ENCODE measurements around the gene GGCX. TPM values are rescaled to one million over a fixed set of nuclear protein-coding genes. Genes with fewer than 3 reads are reported as not detected.

Gene GGCX
- total and polyA plus RNA-seq, 9 of the 15 experiments (the other 6 are each of a cell fraction or from before 2014, with no cell fraction given) = 14.4 to 47.1 (median 28.1) TPM

DNA sequence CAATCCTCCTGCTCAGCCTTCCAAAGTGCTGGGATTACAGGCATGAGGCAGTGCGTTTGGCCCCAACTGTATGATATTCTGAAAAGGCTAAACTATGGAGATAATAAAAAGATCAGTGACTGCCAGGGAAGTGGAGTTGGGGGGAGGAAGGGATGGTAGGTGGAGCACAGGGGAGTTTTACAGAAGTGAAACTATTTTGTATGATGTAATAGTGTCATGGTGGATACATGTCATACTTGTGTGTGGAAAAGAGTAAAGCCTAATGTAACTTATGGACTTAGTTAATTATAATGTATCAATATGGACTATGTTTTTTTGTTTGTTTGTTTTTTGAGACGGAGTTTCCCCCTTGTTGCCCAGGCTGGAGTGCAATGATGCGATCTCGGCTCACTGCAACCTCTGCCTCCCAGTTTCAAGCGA, 2.9 kb upstream of the GGCX start (continued):
- TF ChIP-seq ZNF717 (CRISPR knock-in tag; IDR thresholded peaks at IDR 0.05) = no peak
- TF ChIP-seq ATF7 (IDR thresholded peaks at IDR 0.05) = peak; percentile 90
- TF ChIP-seq, protein P1, sequence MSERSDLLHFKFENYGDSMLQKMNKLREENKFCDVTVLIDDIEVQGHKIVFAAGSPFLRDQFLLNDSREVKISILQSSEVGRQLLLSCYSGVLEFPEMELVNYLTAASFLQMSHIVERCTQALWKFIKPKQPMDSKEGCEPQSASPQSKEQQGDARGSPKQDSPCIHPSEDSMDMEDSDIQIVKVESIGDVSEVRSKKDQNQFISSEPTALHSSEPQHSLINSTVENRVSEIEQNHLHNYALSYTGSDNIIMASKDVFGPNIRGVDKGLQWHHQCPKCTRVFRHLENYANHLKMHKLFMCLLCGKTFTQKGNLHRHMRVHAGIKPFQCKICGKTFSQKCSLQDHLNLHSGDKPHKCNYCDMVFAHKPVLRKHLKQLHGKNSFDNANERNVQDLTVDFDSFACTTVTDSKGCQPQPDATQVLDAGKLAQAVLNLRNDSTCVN (CRISPR knock-in tag; IDR thresholded peaks at IDR 0.05) = no peak
- TF ChIP-seq, protein P2, sequence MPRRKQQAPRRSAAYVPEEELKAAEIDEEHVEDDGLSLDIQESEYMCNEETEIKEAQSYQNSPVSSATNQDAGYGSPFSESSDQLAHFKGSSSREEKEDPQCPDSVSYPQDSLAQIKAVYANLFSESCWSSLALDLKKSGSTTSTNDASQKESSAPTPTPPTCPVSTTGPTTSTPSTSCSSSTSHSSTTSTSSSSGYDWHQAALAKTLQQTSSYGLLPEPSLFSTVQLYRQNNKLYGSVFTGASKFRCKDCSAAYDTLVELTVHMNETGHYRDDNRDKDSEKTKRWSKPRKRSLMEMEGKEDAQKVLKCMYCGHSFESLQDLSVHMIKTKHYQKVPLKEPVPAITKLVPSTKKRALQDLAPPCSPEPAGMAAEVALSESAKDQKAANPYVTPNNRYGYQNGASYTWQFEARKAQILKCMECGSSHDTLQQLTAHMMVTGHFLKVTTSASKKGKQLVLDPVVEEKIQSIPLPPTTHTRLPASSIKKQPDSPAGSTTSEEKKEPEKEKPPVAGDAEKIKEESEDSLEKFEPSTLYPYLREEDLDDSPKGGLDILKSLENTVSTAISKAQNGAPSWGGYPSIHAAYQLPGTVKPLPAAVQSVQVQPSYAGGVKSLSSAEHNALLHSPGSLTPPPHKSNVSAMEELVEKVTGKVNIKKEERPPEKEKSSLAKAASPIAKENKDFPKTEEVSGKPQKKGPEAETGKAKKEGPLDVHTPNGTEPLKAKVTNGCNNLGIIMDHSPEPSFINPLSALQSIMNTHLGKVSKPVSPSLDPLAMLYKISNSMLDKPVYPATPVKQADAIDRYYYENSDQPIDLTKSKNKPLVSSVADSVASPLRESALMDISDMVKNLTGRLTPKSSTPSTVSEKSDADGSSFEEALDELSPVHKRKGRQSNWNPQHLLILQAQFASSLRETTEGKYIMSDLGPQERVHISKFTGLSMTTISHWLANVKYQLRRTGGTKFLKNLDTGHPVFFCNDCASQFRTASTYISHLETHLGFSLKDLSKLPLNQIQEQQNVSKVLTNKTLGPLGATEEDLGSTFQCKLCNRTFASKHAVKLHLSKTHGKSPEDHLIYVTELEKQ (CRISPR knock-in tag; IDR thresholded peaks at IDR 0.05) = no peak
- TF ChIP-seq BRD4 (IDR thresholded peaks at IDR 0.05) = 0 out of 2 replicates have a peak, but pooled peaks have one; percentile 44
- TF ChIP-seq, protein P3, sequence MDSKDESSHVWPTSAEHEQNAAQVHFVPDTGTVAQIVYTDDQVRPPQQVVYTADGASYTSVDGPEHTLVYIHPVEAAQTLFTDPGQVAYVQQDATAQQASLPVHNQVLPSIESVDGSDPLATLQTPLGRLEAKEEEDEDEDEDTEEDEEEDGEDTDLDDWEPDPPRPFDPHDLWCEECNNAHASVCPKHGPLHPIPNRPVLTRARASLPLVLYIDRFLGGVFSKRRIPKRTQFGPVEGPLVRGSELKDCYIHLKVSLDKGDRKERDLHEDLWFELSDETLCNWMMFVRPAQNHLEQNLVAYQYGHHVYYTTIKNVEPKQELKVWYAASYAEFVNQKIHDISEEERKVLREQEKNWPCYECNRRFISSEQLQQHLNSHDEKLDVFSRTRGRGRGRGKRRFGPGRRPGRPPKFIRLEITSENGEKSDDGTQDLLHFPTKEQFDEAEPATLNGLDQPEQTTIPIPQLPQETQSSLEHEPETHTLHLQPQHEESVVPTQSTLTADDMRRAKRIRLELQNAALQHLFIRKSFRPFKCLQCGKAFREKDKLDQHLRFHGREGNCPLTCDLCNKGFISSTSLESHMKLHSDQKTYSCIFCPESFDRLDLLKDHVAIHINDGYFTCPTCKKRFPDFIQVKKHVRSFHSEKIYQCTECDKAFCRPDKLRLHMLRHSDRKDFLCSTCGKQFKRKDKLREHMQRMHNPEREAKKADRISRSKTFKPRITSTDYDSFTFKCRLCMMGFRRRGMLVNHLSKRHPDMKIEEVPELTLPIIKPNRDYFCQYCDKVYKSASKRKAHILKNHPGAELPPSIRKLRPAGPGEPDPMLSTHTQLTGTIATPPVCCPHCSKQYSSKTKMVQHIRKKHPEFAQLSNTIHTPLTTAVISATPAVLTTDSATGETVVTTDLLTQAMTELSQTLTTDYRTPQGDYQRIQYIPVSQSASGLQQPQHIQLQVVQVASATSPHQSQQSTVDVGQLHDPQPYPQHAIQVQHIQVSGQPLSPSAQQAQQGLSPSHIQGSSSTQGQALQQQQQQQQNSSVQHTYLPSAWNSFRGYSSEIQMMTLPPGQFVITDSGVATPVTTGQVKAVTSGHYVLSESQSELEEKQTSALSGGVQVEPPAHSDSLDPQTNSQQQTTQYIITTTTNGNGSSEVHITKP (IDR thresholded peaks at IDR 0.05; ENCODE audit: partially characterized antibody) = peak; percentile 91
- TF ChIP-seq HDAC8 (tag; IDR thresholded peaks at IDR 0.05) = 0 out of 2 replicates have a peak, but pooled peaks have one; percentile 13
- peak in 1 of 2 experiments; percentile 49; a peak in 1 of 4 replicates for TF ChIP-seq MAZ (CRISPR knock-in tag; conservative IDR thresholded peaks at IDR 0.05 in 1 of 2, IDR thresholded peaks at IDR 0.05 in 1 of 2)
- TF ChIP-seq, protein P4, sequence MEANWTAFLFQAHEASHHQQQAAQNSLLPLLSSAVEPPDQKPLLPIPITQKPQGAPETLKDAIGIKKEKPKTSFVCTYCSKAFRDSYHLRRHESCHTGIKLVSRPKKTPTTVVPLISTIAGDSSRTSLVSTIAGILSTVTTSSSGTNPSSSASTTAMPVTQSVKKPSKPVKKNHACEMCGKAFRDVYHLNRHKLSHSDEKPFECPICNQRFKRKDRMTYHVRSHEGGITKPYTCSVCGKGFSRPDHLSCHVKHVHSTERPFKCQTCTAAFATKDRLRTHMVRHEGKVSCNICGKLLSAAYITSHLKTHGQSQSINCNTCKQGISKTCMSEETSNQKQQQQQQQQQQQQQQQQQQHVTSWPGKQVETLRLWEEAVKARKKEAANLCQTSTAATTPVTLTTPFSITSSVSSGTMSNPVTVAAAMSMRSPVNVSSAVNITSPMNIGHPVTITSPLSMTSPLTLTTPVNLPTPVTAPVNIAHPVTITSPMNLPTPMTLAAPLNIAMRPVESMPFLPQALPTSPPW (CRISPR knock-in tag; IDR thresholded peaks at IDR 0.05) = peak; percentile 75
- peak; percentile 93 for TF ChIP-seq ZNF41 (CRISPR knock-in tag; conservative IDR thresholded peaks at IDR 0.05)
- TF ChIP-seq FOSL1 (tag; conservative IDR thresholded peaks at IDR 0.05) = 0 out of 2 replicates have a peak, but pooled peaks have one; percentile 13
- TF ChIP-seq TOE1 (IDR thresholded peaks at IDR 0.05; ENCODE audit: borderline replicate concordance) = peak; percentile 53; the same call in 1 of the 2 replicates
- TF ChIP-seq TOE1 (CRISPR knock-in tag; IDR thresholded peaks at IDR 0.05; ENCODE audit: borderline replicate concordance, low read depth) = no peak
- 0 out of 2 replicates have a peak, but pooled peaks have one; percentile 38 for TF ChIP-seq ZSCAN32 (CRISPR knock-in tag; IDR thresholded peaks at IDR 0.05)
- peak; percentile 65 for TF ChIP-seq ZNF766 (CRISPR knock-in tag; conservative IDR thresholded peaks at IDR 0.05)
- TF ChIP-seq NEUROD1 (IDR thresholded peaks at IDR 0.05; ENCODE audit: borderline replicate concordance, low read depth, low read length, partially characterized antibody) = no peak
- TF ChIP-seq ETV5 (CRISPR knock-in tag; IDR thresholded peaks at IDR 0.05; ENCODE audit: low read depth) = no peak
- no peak for TF ChIP-seq SUPT5H (IDR thresholded peaks at IDR 0.05)

All from K562 (cell line).